ENCODE measurements around the gene CALML5. TPM values are rescaled to one million over a fixed set of nuclear protein-coding genes. Genes with fewer than 3 reads are reported as not detected.

CALML5 gene
- total RNA-seq, 1 experiment from 2014 or later: not detected

DNA sequence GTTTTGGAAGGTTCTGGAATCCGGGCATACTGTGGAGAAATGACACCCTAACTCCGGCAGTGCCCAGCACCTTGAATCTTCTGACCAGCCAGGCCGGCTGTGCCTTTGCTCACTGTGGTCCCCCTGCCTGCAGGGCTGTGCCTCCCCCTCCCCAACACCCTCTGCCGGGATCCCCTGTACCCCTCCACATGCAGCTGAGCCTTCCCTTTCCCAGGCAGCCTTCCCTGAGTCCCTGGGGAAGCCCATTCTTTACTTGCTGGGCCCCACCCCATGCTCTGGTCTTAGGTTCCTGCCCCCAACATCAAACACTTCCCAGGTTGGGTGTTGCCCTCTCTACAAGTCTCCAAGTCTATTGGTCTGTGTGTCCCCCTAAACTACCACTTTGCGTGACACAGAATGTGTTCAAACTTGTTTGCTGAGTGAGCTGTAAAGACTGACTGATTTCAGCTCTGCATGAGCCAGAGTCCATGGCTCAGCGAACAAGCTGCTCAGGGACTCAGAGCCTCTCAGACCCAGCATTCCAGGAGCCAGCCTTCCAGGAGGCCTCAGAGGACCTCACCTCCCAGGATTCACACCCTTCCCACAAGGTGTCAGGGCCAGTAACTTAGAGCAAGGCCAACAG lies 31.6 kb downstream of the CALML5 start:
- POLR2A ChIA-PET: interaction anchor here (0.6 to 1.4 kb wide), 3 partner anchors 9 to 1896 kb away, joined by 3 read pairs; no protein-coding TSS in a partner anchor

DNA sequence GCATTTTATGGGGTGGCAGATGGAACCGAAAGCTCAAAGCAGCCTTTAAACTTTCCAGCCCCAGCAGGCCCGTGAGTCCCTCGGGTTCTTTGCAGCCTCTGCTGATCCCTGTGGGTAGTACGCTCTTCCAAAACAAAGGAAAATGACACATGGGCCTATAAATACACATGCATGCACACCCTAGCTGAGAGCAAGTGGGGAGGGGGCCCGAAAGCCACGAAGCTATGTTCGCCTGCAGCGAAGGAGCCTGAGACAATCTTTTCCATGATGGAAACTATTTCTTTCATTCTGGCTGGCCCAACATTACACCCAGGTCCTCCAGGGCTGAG lies 32.2 kb downstream of the CALML5 start:
- ChIA-PET CTCF (interaction anchor here (1.0 to 1.7 kb wide), 6 partner anchors 9 to 163 kb away, joined by 3 to 10 read pairs (median 6); no protein-coding TSS in a partner anchor), POLR2A (interaction anchor here (0.6 to 1.4 kb wide), 5 partner anchors 9 to 1895 kb away, joined by 3 to 5 read pairs (median 3); no protein-coding TSS in a partner anchor)
- no peak for DNase-seq (ENCODE audit: low spot score)
- no peak for TF ChIP-seq ATF1 (CRISPR knock-in tag; IDR thresholded peaks at IDR 0.05)
- TF ChIP-seq ZNF232 (CRISPR knock-in tag; IDR thresholded peaks at IDR 0.05): no peak
- TF ChIP-seq CBFB (CRISPR knock-in tag; IDR thresholded peaks at IDR 0.05; ENCODE audit: low read depth): no peak
- TF ChIP-seq, protein P1, sequence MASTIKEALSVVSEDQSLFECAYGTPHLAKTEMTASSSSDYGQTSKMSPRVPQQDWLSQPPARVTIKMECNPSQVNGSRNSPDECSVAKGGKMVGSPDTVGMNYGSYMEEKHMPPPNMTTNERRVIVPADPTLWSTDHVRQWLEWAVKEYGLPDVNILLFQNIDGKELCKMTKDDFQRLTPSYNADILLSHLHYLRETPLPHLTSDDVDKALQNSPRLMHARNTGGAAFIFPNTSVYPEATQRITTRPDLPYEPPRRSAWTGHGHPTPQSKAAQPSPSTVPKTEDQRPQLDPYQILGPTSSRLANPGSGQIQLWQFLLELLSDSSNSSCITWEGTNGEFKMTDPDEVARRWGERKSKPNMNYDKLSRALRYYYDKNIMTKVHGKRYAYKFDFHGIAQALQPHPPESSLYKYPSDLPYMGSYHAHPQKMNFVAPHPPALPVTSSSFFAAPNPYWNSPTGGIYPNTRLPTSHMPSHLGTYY (CRISPR knock-in tag; IDR thresholded peaks at IDR 0.05): no peak
- TF ChIP-seq, protein P2, sequence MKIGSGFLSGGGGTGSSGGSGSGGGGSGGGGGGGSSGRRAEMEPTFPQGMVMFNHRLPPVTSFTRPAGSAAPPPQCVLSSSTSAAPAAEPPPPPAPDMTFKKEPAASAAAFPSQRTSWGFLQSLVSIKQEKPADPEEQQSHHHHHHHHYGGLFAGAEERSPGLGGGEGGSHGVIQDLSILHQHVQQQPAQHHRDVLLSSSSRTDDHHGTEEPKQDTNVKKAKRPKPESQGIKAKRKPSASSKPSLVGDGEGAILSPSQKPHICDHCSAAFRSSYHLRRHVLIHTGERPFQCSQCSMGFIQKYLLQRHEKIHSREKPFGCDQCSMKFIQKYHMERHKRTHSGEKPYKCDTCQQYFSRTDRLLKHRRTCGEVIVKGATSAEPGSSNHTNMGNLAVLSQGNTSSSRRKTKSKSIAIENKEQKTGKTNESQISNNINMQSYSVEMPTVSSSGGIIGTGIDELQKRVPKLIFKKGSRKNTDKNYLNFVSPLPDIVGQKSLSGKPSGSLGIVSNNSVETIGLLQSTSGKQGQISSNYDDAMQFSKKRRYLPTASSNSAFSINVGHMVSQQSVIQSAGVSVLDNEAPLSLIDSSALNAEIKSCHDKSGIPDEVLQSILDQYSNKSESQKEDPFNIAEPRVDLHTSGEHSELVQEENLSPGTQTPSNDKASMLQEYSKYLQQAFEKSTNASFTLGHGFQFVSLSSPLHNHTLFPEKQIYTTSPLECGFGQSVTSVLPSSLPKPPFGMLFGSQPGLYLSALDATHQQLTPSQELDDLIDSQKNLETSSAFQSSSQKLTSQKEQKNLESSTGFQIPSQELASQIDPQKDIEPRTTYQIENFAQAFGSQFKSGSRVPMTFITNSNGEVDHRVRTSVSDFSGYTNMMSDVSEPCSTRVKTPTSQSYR (CRISPR knock-in tag; IDR thresholded peaks at IDR 0.05): no peak
- TF ChIP-seq NR2C2 (CRISPR knock-in tag; IDR thresholded peaks at IDR 0.05): no peak
- H3K4me3 Mint-ChIP-seq: no peak overlapping the region
- H3K27ac Mint-ChIP-seq: peak overlapping the region; percentile 99
- ATAC-seq: no peak; the same call in 1 of the 2 replicates
- H3K27me3 Mint-ChIP-seq (ENCODE audit: low read depth): peaks cover 33% of the 10 kb centered on the region
- H3K36me3 Mint-ChIP-seq: peaks cover 57% of the 10 kb centered on the region
- H3K4me1 Mint-ChIP-seq: peaks cover 61% of the 10 kb centered on the region
- H3K9me3 Mint-ChIP-seq: peaks cover 58% of the 10 kb centered on the region

More for the DNA sequence above, 31.6 kb downstream of the CALML5 start:
- Mint-ChIP-seq H3K4me1 (peaks cover 56% of the 10 kb centered on the region), H3K36me3 (peaks cover 59% of the 10 kb centered on the region), H3K27ac (peak overlapping the region; percentile 37), H3K9me3 (peaks cover 62% of the 10 kb centered on the region), H3K27me3 (ENCODE audit: low read depth) (peaks cover 33% of the 10 kb centered on the region), H3K4me3 (no peak overlapping the region)
- CTCF ChIA-PET: interaction anchor here (1.1 to 1.7 kb wide), 4 partner anchors 9 to 162 kb away, joined by 3 to 10 read pairs (median 5); no protein-coding TSS in a partner anchor
- ATAC-seq (no peak), DNase-seq (ENCODE audit: low spot score) (no peak)
- TF ChIP-seq, protein P3, sequence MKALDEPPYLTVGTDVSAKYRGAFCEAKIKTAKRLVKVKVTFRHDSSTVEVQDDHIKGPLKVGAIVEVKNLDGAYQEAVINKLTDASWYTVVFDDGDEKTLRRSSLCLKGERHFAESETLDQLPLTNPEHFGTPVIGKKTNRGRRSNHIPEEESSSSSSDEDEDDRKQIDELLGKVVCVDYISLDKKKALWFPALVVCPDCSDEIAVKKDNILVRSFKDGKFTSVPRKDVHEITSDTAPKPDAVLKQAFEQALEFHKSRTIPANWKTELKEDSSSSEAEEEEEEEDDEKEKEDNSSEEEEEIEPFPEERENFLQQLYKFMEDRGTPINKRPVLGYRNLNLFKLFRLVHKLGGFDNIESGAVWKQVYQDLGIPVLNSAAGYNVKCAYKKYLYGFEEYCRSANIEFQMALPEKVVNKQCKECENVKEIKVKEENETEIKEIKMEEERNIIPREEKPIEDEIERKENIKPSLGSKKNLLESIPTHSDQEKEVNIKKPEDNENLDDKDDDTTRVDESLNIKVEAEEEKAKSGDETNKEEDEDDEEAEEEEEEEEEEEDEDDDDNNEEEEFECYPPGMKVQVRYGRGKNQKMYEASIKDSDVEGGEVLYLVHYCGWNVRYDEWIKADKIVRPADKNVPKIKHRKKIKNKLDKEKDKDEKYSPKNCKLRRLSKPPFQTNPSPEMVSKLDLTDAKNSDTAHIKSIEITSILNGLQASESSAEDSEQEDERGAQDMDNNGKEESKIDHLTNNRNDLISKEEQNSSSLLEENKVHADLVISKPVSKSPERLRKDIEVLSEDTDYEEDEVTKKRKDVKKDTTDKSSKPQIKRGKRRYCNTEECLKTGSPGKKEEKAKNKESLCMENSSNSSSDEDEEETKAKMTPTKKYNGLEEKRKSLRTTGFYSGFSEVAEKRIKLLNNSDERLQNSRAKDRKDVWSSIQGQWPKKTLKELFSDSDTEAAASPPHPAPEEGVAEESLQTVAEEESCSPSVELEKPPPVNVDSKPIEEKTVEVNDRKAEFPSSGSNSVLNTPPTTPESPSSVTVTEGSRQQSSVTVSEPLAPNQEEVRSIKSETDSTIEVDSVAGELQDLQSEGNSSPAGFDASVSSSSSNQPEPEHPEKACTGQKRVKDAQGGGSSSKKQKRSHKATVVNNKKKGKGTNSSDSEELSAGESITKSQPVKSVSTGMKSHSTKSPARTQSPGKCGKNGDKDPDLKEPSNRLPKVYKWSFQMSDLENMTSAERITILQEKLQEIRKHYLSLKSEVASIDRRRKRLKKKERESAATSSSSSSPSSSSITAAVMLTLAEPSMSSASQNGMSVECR (CRISPR knock-in tag; IDR thresholded peaks at IDR 0.05; ENCODE audit: borderline replicate concordance): no peak
- TF ChIP-seq, protein P2 (CRISPR knock-in tag; IDR thresholded peaks at IDR 0.05): no peak

Data from WTC11 (cell line).